HepG2 (cell line): ENCODE data around the gene KIFC1. TPM values are rescaled to one million over a fixed set of nuclear protein-coding genes. Genes with fewer than 3 reads are reported as not detected.
A peak's percentile ranks its signal among the peaks of the same experiment; 100 is the strongest.

Source experiments
- ARNT2 ChIP-seq: sonication (generic); formaldehyde crosslinking; IDR thresholded peaks from 2 replicates; pipeline ENCODE4 v1.8.0; 2022; ENCODE audit warnings: mild to moderate bottlenecking, low read depth, missing genetic modification reagents, moderate library complexity
- GABPA ChIP-seq, 2 experiments: IDR thresholded peaks; 2 replicates each; pipeline ENCODE4 v1.6.1; 2011 to 2016; ENCODE audit warnings: low read depth in 2 of 2, low read length in 1 of 2, missing biosample characterization in 1 of 2, missing genetic modification characterization in 1 of 2
- HMGXB4 ChIP-seq, 2 experiments: sonication (generic) in 1 of 2; formaldehyde crosslinking in 1 of 2; IDR thresholded peaks; 2 replicates each; pipeline versions ENCODE4 v1.4.0 to v1.6.1; 2018 to 2020; ENCODE audit warnings: missing genetic modification reagents in 2 of 2, borderline replicate concordance in 1 of 2, low read depth in 1 of 2, mild to moderate bottlenecking in 1 of 2, missing biosample characterization in 1 of 2
- IKZF5 ChIP-seq: IDR thresholded peaks from 2 replicates; pipeline ENCODE4 v1.6.1; 2018; ENCODE audit warnings: missing genetic modification reagents, mild to moderate bottlenecking, missing compliant biosample characterization
- KLF12 ChIP-seq: sonication (generic); formaldehyde crosslinking; IDR thresholded peaks from 2 replicates; pipeline ENCODE4 v1.4.0; 2020; ENCODE audit warnings: missing genetic modification reagents, borderline replicate concordance
- KLF9 ChIP-seq: IDR thresholded peaks from 2 replicates; pipeline ENCODE4 v1.6.1; 2016; ENCODE audit warnings: low read depth
- NCOA5 ChIP-seq: sonication (generic); formaldehyde crosslinking; IDR thresholded peaks from 2 replicates; pipeline ENCODE4 v1.4.0; 2020; ENCODE audit warnings: missing genetic modification reagents
- NR0B2 ChIP-seq: sonication (generic); formaldehyde crosslinking; IDR thresholded peaks from 2 replicates; pipeline ENCODE4 v1.4.0; 2020; ENCODE audit warnings: mild to moderate bottlenecking, missing genetic modification reagents
- POLR2AphosphoS5 ChIP-seq: IDR thresholded peaks from 2 replicates; pipeline ENCODE4 v1.6.1; 2012; ENCODE audit warnings: low read depth, low read length
- RBFOX2 ChIP-seq: fragments of 200-400 bp; formaldehyde crosslinking; IDR thresholded peaks from 2 replicates; pipeline ENCODE4 v1.6.1; 2017; ENCODE audit warnings: low read depth, mild to moderate bottlenecking, low read length
- SALL2 ChIP-seq: sonication (generic); formaldehyde crosslinking; IDR thresholded peaks from 2 replicates; pipeline ENCODE4 v1.8.1; 2023; ENCODE audit warnings: mild to moderate bottlenecking, missing genetic modification reagents, inconsistent platforms
- SATB2 ChIP-seq: sonication (generic); formaldehyde crosslinking; IDR thresholded peaks from 2 replicates; pipeline ENCODE4 v1.5.0; 2020; ENCODE audit warnings: missing genetic modification reagents
- SNAPC5 ChIP-seq: sonication (generic); formaldehyde crosslinking; IDR thresholded peaks from 2 replicates; pipeline ENCODE4 v1.8.1; 2023; ENCODE audit warnings: mild to moderate bottlenecking, missing genetic modification reagents, borderline replicate concordance
- SRSF4 ChIP-seq: fragments of 200-400 bp; formaldehyde crosslinking; IDR thresholded peaks from one replicate; pipeline ENCODE4 v1.6.1; 2018; ENCODE audit warnings: mild to moderate bottlenecking, low read depth, low read length, moderate library complexity; ENCODE audit not compliant: poor library complexity, severe bottlenecking
- SRY ChIP-seq: sonication (generic); formaldehyde crosslinking; IDR thresholded peaks from 2 replicates; pipeline ENCODE4 v1.8.0; 2022; ENCODE audit warnings: mild to moderate bottlenecking, missing genetic modification reagents
- ZFX ChIP-seq: sonication (generic); formaldehyde crosslinking; IDR thresholded peaks from 2 replicates; pipeline ENCODE4 v1.4.0; 2020; ENCODE audit warnings: mild to moderate bottlenecking, low read depth, missing genetic modification reagents, moderate library complexity
- ZFYVE20 ChIP-seq: sonication (generic); formaldehyde crosslinking; IDR thresholded peaks from 2 replicates; pipeline ENCODE4 v1.8.0; 2023; ENCODE audit warnings: low read depth, mild to moderate bottlenecking, moderate library complexity, missing genetic modification reagents, borderline replicate concordance
- ZNF101 ChIP-seq: sonication (generic); formaldehyde crosslinking; IDR thresholded peaks from 2 replicates; pipeline ENCODE4 v1.4.0; 2020; ENCODE audit warnings: mild to moderate bottlenecking, low read depth, missing genetic modification reagents, borderline replicate concordance
- ZNF710 ChIP-seq: sonication (generic); formaldehyde crosslinking; IDR thresholded peaks from 2 replicates; pipeline ENCODE4 v1.5.0; 2020; ENCODE audit warnings: mild to moderate bottlenecking, missing genetic modification reagents, borderline replicate concordance
- ZNF839 ChIP-seq: sonication (generic); formaldehyde crosslinking; IDR thresholded peaks from 2 replicates; pipeline ENCODE4 v1.4.0; 2020; ENCODE audit warnings: missing genetic modification reagents, mild to moderate bottlenecking, borderline replicate concordance
- polyA plus RNA-seq, 8 experiments: library from polyadenylated mRNA; depleted of rRNA in 3 of 8; stranded (reverse) in 7 of 8; unstranded in 1 of 8; fragments of >200 nt; fragmentation: Illumina TruSeq in 4 of 8; extraction: Trizol in 4 of 8; gene quantifications; 2 replicates each; pipeline versions ENCODE4 v1.2.1 to v1.2.3, GENCODE V29; 2011 to 2016; ENCODE audit warnings: low read depth in 4 of 8, missing spikeins in 1 of 8, mixed read lengths in 1 of 8; ENCODE audit not compliant: insufficient read depth in 1 of 8
- total RNA-seq, 5 experiments: library from RNA; depleted of rRNA; stranded (reverse); fragments of >200 nt; fragmentation: Illumina TruSeq; extraction: Trizol; gene quantifications; 2 replicates each; pipeline ENCODE4 v1.2.3, GENCODE V29; 2016; ENCODE audit warnings: low read depth in 1 of 5

Gene KIFC1
- total and polyA plus RNA-seq, 2 of the 13 experiments (the other 11 are each of a cell fraction or from before 2014, with no cell fraction given): 25.0 to 45.5 TPM

- TF ChIP-seq ZNF839 (no peak), SATB2 (no peak), ARNT2 (CRISPR knock-in tag) (0 out of 2 replicates have a peak, but pooled peaks have one; percentile 45), NCOA5 (CRISPR knock-in tag) (no peak), ZNF710 (CRISPR knock-in tag) (peak; percentile 58; the same call in 1 of the 2 replicates), IKZF5 (CRISPR knock-in tag) (no peak), SALL2 (0 out of 2 replicates have a peak, but pooled peaks have one; percentile 14), SRY (no peak; the same call in 1 of the 2 replicates), ZFX (CRISPR knock-in tag) (peak; percentile 37; the same call in 1 of the 2 replicates), KLF12 (no peak), NR0B2 (CRISPR knock-in tag) (peak; percentile 44; the same call in 1 of the 2 replicates), SNAPC5 (CRISPR knock-in tag) (no peak), HMGXB4 (CRISPR knock-in tag; IDR thresholded peaks at IDR 0.05; ENCODE audit: borderline replicate concordance in 1 of 2, low read depth in 1 of 2) (peak in 1 of 2 experiments; percentile 26; a peak in 1 of 4 replicates), ZNF101 (no peak), GABPA (IDR thresholded peaks at IDR 0.05; ENCODE audit: low read depth, low read length) (no peak), GABPA (CRISPR knock-in tag; IDR thresholded peaks at IDR 0.05; ENCODE audit: low read depth) (no peak), POLR2AphosphoS5 (peak; percentile 60; the same call in 1 of the 2 replicates), RBFOX2 (peak; percentile 62; the same call in 1 of the 2 replicates), SRSF4 (no peak), KLF9 (CRISPR knock-in tag) (no peak), ZFYVE20 (no peak)
Observed at GRCh38 chr6:33410711-33411631, 19.3 kb downstream of the KIFC1 start, which contains the start of gene PHF1 (continued).
